GM12878 (cell line): ENCODE results near the gene COG1. TPM values are rescaled to one million over a fixed set of nuclear protein-coding genes. Genes with fewer than 3 reads are reported as not detected.

Experiments used
- BHLHE40 ChIP-seq, 2 experiments: fragments of 450-650 bp in 1 of 2; IDR thresholded peaks; 2 replicates each; pipeline ENCODE4 v1.6.1; 2011 to 2017; ENCODE audit warnings: low read depth in 2 of 2, borderline replicate concordance in 1 of 2, improper control_type of control experiment in 1 of 2, low read length in 1 of 2, mild to moderate bottlenecking in 1 of 2
- CEBPB ChIP-seq, 2 experiments: fragments of 150-350 bp in 1 of 2; IDR thresholded peaks; 2 replicates each; pipeline ENCODE4 v1.6.1; 2012 to 2014; ENCODE audit warnings: low read depth in 2 of 2, low read length in 2 of 2, borderline replicate concordance in 1 of 2, inconsistent platforms in 1 of 2
- CREB1 ChIP-seq: IDR thresholded peaks from 2 replicates; pipeline ENCODE4 v1.6.1; 2012; ENCODE audit warnings: low read depth, mild to moderate bottlenecking, inconsistent platforms
- EGR1 ChIP-seq, 2 experiments: IDR thresholded peaks; 1 replicate in 1 of 2; 2 replicates in 1 of 2; pipeline ENCODE4 v1.6.1; 2011 to 2012; ENCODE audit warnings: low read depth in 2 of 2, low read length in 2 of 2, borderline replicate concordance in 1 of 2, mild to moderate bottlenecking in 1 of 2, moderate library complexity in 1 of 2
- GATAD2B ChIP-seq: fragments of 450-650 bp; conservative IDR thresholded peaks from 2 replicates; pipeline ENCODE4 v1.6.1; 2017; ENCODE audit warnings: low read depth, mild to moderate bottlenecking, moderate library complexity
- IKZF2 ChIP-seq, 2 experiments: fragments of 450-650 bp; IDR thresholded peaks; 2 replicates each; pipeline ENCODE4 v1.6.1; 2017; ENCODE audit warnings: mild to moderate bottlenecking in 2 of 2, moderate library complexity in 2 of 2
- LARP7 ChIP-seq: fragments of 450-650 bp; IDR thresholded peaks from 2 replicates; pipeline ENCODE4 v1.6.1; 2017; ENCODE audit warnings: mild to moderate bottlenecking
- MAX ChIP-seq: IDR thresholded peaks from 2 replicates; pipeline ENCODE4 v1.6.1; 2012; ENCODE audit warnings: low read depth, low read length, improper control_type of control experiment
- MYB ChIP-seq: fragments of 150-350 bp; IDR thresholded peaks from 2 replicates; pipeline ENCODE4 v1.6.1; 2014; ENCODE audit warnings: mild to moderate bottlenecking, low read depth, low read length, borderline replicate concordance
- NKRF ChIP-seq: fragments of 450-650 bp; conservative IDR thresholded peaks from 2 replicates; pipeline ENCODE4 v1.6.1; 2017; ENCODE audit warnings: mild to moderate bottlenecking, moderate library complexity
- POLR2A ChIP-seq: IDR thresholded peaks from 2 replicates; pipeline ENCODE4 v1.6.1; 2011; ENCODE audit warnings: low read depth, mild to moderate bottlenecking, low read length
- RAD51 ChIP-seq: fragments of 450-650 bp; IDR thresholded peaks from 2 replicates; pipeline ENCODE4 v1.6.1; 2016; ENCODE audit warnings: moderate library complexity, mild to moderate bottlenecking, inconsistent platforms
- RFX5 ChIP-seq: IDR thresholded peaks from 2 replicates; pipeline ENCODE4 v1.6.1; 2011; ENCODE audit warnings: low read depth, low read length, improper control_type of control experiment
- SREBF2 ChIP-seq: IDR thresholded peaks from 2 replicates; pipeline ENCODE4 v1.6.1; 2012; ENCODE audit warnings: mild to moderate bottlenecking, low read length
- TARDBP ChIP-seq: IDR thresholded peaks from 2 replicates; pipeline ENCODE4 v1.6.1; 2016; ENCODE audit warnings: borderline replicate concordance
- USF2 ChIP-seq: IDR thresholded peaks from 2 replicates; pipeline ENCODE4 v1.6.1; 2011; ENCODE audit warnings: low read depth, low read length, improper control_type of control experiment, borderline replicate concordance
- YBX1 ChIP-seq: fragments of 450-650 bp; IDR thresholded peaks from 2 replicates; pipeline ENCODE4 v1.6.1; 2016; ENCODE audit warnings: antibody characterized with exemption
- ZBED1 ChIP-seq: IDR thresholded peaks from 2 replicates; pipeline ENCODE4 v1.6.1; 2016; ENCODE audit warnings: borderline replicate concordance
- ZNF207 ChIP-seq: fragments of 450-650 bp; IDR thresholded peaks from 2 replicates; pipeline ENCODE4 v1.6.1; 2014; ENCODE audit warnings: antibody characterized with exemption, mild to moderate bottlenecking, borderline replicate concordance
- ZNF384 ChIP-seq: IDR thresholded peaks from 2 replicates; pipeline ENCODE4 v1.6.1; 2012; ENCODE audit warnings: low read depth, mild to moderate bottlenecking, low read length, improper control_type of control experiment, borderline replicate concordance
- ZNF687 ChIP-seq: fragments of 450-650 bp; IDR thresholded peaks from 2 replicates; pipeline ENCODE4 v1.6.1; 2017; ENCODE audit warnings: mild to moderate bottlenecking, moderate library complexity
- polyA plus RNA-seq, 11 experiments: library from polyadenylated mRNA; depleted of rRNA in 4 of 11; unstranded in 6 of 11; stranded (reverse) in 5 of 11; fragments of >200 nt; fragmentation: Nextera tagmentation in 4 of 11; fragmentation: Illumina TruSeq in 1 of 11; extraction: Ambion mirVana in 4 of 11; extraction: Trizol in 1 of 11; gene quantifications; 1 replicate in 1 of 11; 2 replicates in 10 of 11; pipeline versions ENCODE4 v1.2.1 to v1.2.3, GENCODE V29; 2011 to 2016; ENCODE audit warnings: inconsistent platforms in 2 of 11, missing spikeins in 2 of 11, low read depth in 1 of 11
- total RNA-seq, 4 experiments: library from RNA; depleted of rRNA in 3 of 4; stranded (reverse); fragments of >200 nt in 3 of 4; fragmentation: Illumina TruSeq in 1 of 4; extraction: Trizol in 1 of 4; gene quantifications; 2 replicates each; pipeline versions ENCODE4 v1.2.1 to v1.2.3, GENCODE V29; 2013 to 2021

Gene COG1
- total and polyA plus RNA-seq, 10 of the 15 experiments (the other 5 are each of a cell fraction or from before 2014, with no cell fraction given): 10.5 to 24.1 (median 18.1) TPM

GRCh38 chr17:73232587-73233373 is 39.9 kb downstream of the COG1 start (continued):
- TF ChIP-seq MAX (no peak), ZNF207 (no peak), POLR2A (no peak), CREB1 (0 out of 2 replicates have a peak, but pooled peaks have one; percentile 3), YBX1 (no peak), RAD51 (no peak), IKZF2 (IDR thresholded peaks at IDR 0.05) (0 out of 4 replicates have a peak, but pooled peaks of 1 of the 2 experiments have one; percentile 19), CEBPB (IDR thresholded peaks at IDR 0.05; ENCODE audit: borderline replicate concordance in 1 of 2, low read depth in 2 of 2, low read length in 2 of 2) (no peak), MYB (no peak), GATAD2B (no peak), EGR1 (IDR thresholded peaks at IDR 0.05; ENCODE audit: borderline replicate concordance in 1 of 2, low read depth in 2 of 2, low read length in 2 of 2) (0 out of 3 replicates have a peak, but pooled peaks of 1 of the 2 experiments have one; percentile 24), LARP7 (no peak), ZNF687 (0 out of 2 replicates have a peak, but pooled peaks have one; percentile 21), SREBF2 (no peak), ZBED1 (no peak), RFX5 (no peak), TARDBP (no peak), USF2 (no peak), BHLHE40 (IDR thresholded peaks at IDR 0.05; ENCODE audit: borderline replicate concordance in 1 of 2, low read depth in 2 of 2, low read length in 1 of 2) (0 out of 4 replicates have a peak, but pooled peaks of 1 of the 2 experiments have one; percentile 14), ZNF384 (no peak), NKRF (0 out of 2 replicates have a peak, but pooled peaks have one; percentile 35)
- TF ChIP-seq, all 136 proteins: peak for 9
